Endometrium (tissue), 2 donors: ENCODE results near the gene MAPK8IP3.

Experiments
- FAIRE-seq: peaks from 2 replicates; lab custom pipeline; 2012; peaks lifted over from hg19 to GRCh38; lab: Jason Lieb, UNC
- donor health status: control.
- donor health status: control.

The MAPK8IP3 gene

GRCh38 chr16:1812732-1813163 lies 106.8 kb downstream of the MAPK8IP3 start:
- FAIRE-seq, result no peak

DNA sequence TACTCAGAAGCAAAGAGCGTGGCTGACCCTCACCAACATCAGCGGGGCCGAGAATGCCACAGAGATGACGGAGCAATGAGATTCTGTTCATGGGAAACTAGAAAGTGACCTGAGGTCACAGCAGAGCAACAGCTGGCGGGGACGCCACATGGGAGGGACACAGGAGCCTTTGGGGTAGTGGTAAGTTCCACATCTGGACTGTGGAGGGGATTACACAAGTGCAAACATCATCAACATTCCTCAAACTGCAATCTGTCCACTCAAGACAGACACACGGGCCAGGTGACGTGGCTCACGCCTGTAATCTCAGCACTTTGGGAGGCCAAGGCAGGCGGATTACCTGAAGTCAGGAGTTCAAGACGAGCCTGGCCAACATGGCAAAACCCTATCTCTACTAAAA lies 109.5 kb downstream of the MAPK8IP3 start:
- no peak for FAIRE-seq

GRCh38 chr16:1816396-1817275 lies 110.6 kb downstream of the MAPK8IP3 start:
- FAIRE-seq, result no peak

DNA sequence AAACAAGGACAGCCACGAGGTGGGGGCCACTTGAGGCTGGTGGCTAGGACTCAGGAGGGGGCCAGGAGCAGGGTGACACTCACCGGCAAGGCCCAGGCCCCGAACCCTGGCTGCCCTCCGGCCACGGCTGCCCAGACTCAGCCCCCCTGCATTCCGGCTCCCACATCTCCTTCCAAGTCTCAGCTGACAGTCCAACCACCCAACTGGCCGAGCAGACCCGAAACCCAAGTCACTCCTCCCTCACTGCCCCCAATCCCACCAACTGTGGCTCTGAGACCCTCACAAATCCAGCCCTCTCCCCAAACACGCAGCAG lies 111.2 kb downstream of the MAPK8IP3 start:
- no peak for FAIRE-seq

- FAIRE-seq, result no peak
Measured at GRCh38 chr16:1817716-1818115, 111.7 kb downstream of the MAPK8IP3 start.

GRCh38 chr16:1818204-1818872 lies 112.3 kb downstream of the MAPK8IP3 start:
- FAIRE-seq, result no peak

GRCh38 chr16:1818873-1819525 lies 113.0 kb downstream of the MAPK8IP3 start:
- no peak for FAIRE-seq

DNA sequence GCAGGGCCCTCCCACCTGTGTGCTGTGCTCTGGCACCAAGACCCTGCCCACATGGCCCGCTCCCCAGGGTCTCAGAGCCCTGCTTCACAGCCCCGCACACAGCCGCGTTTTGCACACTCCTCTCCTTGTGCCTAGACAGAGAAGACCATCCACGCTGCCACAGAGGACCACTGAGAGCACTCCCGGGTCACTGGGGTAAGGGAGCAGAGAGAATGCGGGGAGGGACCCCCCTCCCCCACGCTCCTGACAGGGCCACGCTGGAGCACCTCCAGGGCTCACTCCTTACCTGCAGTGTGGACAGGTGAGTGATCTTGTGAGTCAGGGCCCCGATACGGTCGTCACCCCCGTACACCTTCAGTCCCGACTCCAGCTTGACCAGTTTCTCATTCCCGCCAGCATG lies 113.6 kb downstream of the MAPK8IP3 start:
- no peak for FAIRE-seq
